ENCODE results near the gene ZSWIM4. TPM values are rescaled to one million over a fixed set of nuclear protein-coding genes. Genes with fewer than 3 reads are reported as not detected.

Gene ZSWIM4
- total RNA-seq, 1 donor from 2014 or later = 23.6 TPM

DNA sequence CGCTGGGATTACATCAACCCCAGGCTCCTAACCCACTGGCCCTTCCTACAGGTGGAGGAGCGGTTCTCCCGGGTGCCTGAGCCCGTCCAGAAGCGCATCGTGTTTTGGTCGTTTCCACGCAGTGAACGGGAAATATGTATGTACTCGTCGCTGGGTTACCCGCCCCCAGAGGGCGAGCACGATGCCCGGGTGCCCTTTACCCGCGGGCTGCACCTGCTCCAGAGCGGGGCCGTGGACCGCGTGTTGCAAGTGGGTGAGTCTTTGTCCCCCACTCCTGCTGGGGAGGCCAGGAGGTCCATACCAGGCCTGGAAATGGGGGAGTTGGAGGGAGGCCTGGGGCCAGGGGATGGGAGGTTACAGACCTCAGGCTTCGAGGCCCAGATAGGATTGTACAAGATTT is 4.4 kb downstream of the ZSWIM4 start:
- DNase-seq (ENCODE audit: low spot score in 2 of 2, unreplicated experiment in 2 of 2) = no peak
- Mint-ChIP-seq H3K4me3 (no peak overlapping the region), H3K9me3 (no peaks in the 10 kb centered on the region), H3K4me1 (peaks cover 16% of the 10 kb centered on the region), H3K27ac (no peak overlapping the region), H3K27me3 (ENCODE audit: low read depth) (no peaks in the 10 kb centered on the region), H3K36me3 (peaks cover 16% of the 10 kb centered on the region)
- TF ChIP-seq, protein P1, sequence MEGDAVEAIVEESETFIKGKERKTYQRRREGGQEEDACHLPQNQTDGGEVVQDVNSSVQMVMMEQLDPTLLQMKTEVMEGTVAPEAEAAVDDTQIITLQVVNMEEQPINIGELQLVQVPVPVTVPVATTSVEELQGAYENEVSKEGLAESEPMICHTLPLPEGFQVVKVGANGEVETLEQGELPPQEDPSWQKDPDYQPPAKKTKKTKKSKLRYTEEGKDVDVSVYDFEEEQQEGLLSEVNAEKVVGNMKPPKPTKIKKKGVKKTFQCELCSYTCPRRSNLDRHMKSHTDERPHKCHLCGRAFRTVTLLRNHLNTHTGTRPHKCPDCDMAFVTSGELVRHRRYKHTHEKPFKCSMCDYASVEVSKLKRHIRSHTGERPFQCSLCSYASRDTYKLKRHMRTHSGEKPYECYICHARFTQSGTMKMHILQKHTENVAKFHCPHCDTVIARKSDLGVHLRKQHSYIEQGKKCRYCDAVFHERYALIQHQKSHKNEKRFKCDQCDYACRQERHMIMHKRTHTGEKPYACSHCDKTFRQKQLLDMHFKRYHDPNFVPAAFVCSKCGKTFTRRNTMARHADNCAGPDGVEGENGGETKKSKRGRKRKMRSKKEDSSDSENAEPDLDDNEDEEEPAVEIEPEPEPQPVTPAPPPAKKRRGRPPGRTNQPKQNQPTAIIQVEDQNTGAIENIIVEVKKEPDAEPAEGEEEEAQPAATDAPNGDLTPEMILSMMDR (IDR thresholded peaks at IDR 0.05; ENCODE audit: unreplicated experiment) = no peak

DNA sequence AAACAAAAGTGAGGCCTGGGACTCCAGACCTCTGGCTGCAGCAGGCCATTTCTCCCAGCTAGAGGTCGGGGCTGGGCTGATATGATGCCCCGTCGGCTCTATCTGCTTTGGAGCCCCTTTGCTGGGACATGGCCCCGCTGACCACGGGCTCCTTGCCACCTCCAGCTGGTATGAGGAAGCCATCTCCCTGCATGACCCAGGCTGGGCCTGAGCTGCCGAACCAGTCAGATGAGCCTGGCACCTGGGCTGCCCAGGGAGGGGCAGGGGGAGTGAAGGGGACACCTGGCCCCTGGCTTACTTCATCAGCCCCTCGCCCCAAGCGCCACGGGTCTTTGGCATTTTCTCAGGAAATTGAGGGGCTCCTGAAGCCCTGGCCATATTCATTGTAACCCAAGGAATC is 7.8 kb downstream of the ZSWIM4 start:
- H3K27me3 Mint-ChIP-seq (ENCODE audit: low read depth) = no peaks in the 10 kb centered on the region

DNA sequence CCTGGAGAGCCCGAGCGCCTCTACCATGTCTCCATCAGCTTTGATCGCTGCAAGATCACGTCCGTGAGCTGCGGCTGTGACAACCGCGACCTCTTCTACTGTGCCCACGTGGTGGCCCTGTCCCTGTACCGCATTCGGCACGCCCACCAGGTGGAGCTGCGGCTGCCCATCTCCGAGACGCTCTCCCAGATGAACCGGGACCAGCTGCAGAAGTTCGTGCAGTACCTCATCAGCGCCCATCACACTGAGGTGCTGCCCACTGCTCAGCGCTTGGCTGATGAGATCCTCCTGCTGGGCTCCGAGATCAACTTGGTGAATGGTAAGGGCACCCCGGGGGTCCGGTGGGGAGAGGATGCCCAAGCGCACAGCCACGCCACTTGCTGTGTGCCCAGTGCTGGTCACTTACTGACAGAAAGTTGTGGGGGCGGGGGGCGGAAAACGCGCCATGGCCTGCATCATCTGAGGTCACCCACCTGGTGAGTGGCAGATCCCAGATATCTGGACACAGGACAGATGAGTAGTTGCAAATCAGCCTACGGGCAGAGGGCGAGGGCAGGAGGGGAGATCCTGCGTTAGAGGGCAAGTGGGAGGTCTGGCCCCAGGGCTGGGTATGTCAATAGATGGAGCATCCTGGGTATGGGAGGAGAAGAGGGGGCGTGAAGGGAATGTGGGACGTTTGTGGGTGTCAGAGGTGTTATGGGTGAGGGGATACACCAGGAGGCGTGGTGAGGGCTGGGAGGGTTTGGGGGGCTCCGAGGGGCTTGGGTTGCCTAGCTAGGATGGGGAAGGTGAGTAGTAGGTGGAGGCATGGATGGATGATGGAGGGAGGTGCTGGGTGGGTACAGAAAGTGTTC is 9.8 kb downstream of the ZSWIM4 start:
- no peak overlapping the region for H3K4me3 Mint-ChIP-seq
- no peak overlapping the region for H3K27ac Mint-ChIP-seq
- TF ChIP-seq, protein P1 (IDR thresholded peaks at IDR 0.05; ENCODE audit: unreplicated experiment) = no peak
- H3K4me1 Mint-ChIP-seq = no peaks in the 10 kb centered on the region
- H3K36me3 Mint-ChIP-seq = peaks cover 26% of the 10 kb centered on the region
- H3K9me3 Mint-ChIP-seq = no peaks in the 10 kb centered on the region
- H3K27me3 Mint-ChIP-seq (ENCODE audit: low read depth) = no peaks in the 10 kb centered on the region
- no peak for DNase-seq (ENCODE audit: low spot score in 2 of 2, unreplicated experiment in 2 of 2)

More for the DNA sequence above, 7.8 kb downstream of the ZSWIM4 start:
- DNase-seq (ENCODE audit: low spot score in 2 of 2, unreplicated experiment in 2 of 2) = no peak
- Mint-ChIP-seq H3K9me3 (no peaks in the 10 kb centered on the region), H3K4me3 (no peak overlapping the region), H3K27ac (no peak overlapping the region), H3K4me1 (no peaks in the 10 kb centered on the region), H3K36me3 (peaks cover 23% of the 10 kb centered on the region)
- TF ChIP-seq, protein P1 (IDR thresholded peaks at IDR 0.05; ENCODE audit: unreplicated experiment) = no peak

DNA sequence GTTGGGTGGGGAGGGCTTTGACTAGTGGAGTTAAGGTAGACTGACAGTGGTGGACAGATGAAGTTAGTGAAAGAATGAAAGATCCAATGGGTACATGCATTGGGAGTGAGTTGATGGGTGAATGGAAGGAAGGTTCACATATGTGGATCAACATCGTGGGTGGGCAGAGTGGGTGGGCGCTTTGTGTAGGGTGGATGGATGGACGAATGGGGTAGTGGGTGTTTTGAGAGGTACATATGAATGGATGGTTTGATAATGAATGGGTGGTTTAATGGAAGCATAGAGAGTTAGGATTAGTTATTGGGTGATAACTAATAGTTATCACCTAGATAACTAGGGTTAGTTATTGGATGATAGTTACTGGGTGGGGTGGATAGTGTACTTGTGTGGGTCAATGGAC is 11.5 kb downstream of the ZSWIM4 start:
- Mint-ChIP-seq H3K27ac (no peak overlapping the region), H3K4me1 (no peaks in the 10 kb centered on the region), H3K36me3 (peaks cover 19% of the 10 kb centered on the region), H3K27me3 (ENCODE audit: low read depth) (no peaks in the 10 kb centered on the region), H3K4me3 (no peak overlapping the region), H3K9me3 (no peaks in the 10 kb centered on the region)
- no peak for DNase-seq (ENCODE audit: low spot score in 2 of 2, unreplicated experiment in 2 of 2)
- TF ChIP-seq, protein P1 (IDR thresholded peaks at IDR 0.05; ENCODE audit: unreplicated experiment) = no peak

DNA sequence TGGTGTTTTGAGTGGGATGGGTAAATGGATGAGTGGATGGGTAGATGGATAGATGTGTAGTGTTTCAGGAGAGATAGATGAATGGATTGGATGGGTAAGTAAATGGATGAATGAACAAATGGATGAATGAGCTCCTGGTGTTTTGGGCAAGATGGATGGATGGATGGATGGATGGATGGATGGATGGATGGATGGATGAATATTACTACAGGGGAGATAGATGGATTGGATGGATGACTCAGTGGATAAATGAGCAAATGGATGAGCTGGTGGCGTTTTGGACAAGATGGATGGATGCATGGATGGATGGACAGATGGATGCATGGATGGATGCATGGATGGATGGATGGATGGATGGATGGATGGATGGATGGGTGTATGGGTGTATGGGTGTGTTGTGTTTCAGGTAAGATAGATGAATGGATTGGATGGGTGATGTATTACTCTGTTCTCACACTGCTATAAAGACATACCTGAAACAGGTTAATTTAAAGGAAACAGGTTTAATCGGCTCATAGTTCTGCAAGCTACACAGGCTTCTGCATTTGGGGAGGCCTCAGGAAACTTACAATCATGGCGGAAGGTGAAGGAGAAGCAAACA is 12.3 kb downstream of the ZSWIM4 start:
- DNase-seq (ENCODE audit: low spot score in 2 of 2, unreplicated experiment in 2 of 2) = no peak
- H3K27ac Mint-ChIP-seq = no peak overlapping the region
- no peaks in the 10 kb centered on the region for H3K4me1 Mint-ChIP-seq
- no peaks in the 10 kb centered on the region for H3K27me3 Mint-ChIP-seq (ENCODE audit: low read depth)
- peaks cover 19% of the 10 kb centered on the region for H3K36me3 Mint-ChIP-seq
- no peaks in the 10 kb centered on the region for H3K9me3 Mint-ChIP-seq
- TF ChIP-seq, protein P1 (IDR thresholded peaks at IDR 0.05; ENCODE audit: unreplicated experiment) = no peak
- H3K4me3 Mint-ChIP-seq = no peak overlapping the region

Measured in mesothelial cell of epicardium (in vitro differentiated cells).